H1 (cell line): ENCODE results near the gene AGAP3. TPM values are rescaled to one million over a fixed set of nuclear protein-coding genes. Genes with fewer than 3 reads are reported as not detected.

Experiments used
- CTCF ChIA-PET: fragments of 300-600 bp; sonication (Branson Sonifier 250); formaldehyde crosslinking; loops from one replicate; lab custom pipeline; 2021; ENCODE audit not compliant: partially characterized antibody; lab: Charles Lee
- POLR2A ChIA-PET: fragments of 300-600 bp; sonication (Branson Sonifier 250); formaldehyde crosslinking; loops from one replicate; lab custom pipeline; 2021; ENCODE audit warnings: inconsistent platforms; ENCODE audit not compliant: partially characterized antibody; lab: Charles Lee
- DNase-seq, 2 experiments: peaks; one replicate each; pipeline versions ENCODE4 v3.0.0 to v3.0.0-alpha.2; 2010 to 2022; ENCODE audit warnings: low spot score in 2 of 2, low read depth in 1 of 2, mixed read lengths in 1 of 2
- FAIRE-seq: peaks from 2 replicates; lab custom pipeline; 2011; peaks lifted over from hg19 to GRCh38; lab: Jason Lieb, UNC
- H2AFZ ChIP-seq: 2 replicates; pipeline ENCODE4 v1.8.1; 2012; ENCODE audit warnings: low read length, inconsistent platforms
- H2AK5ac ChIP-seq: 2 replicates; pipeline ENCODE4 v1.6.1; 2013; ENCODE audit warnings: low read depth, low read length
- H2BK120ac ChIP-seq: replicated peaks from 2 replicates; pipeline ENCODE3; 2013; ENCODE audit warnings: low read depth, low read length, inconsistent platforms
- H2BK12ac ChIP-seq: 2 replicates; pipeline ENCODE4 v1.6.1; 2013; ENCODE audit warnings: low read depth, low read length
- H2BK15ac ChIP-seq: 2 replicates; pipeline ENCODE4 v1.6.1; 2013; ENCODE audit warnings: low read length
- H2BK20ac ChIP-seq: 2 replicates; pipeline ENCODE4 v1.6.1; 2013; ENCODE audit warnings: low read length
- H2BK5ac ChIP-seq: 2 replicates; pipeline ENCODE4 v1.6.1; 2013; ENCODE audit warnings: low read depth, low read length
- H3K14ac ChIP-seq: 2 replicates; pipeline ENCODE4 v1.6.1; 2013; ENCODE audit warnings: inconsistent platforms; ENCODE audit not compliant: insufficient read length
- H3K18ac ChIP-seq: 2 replicates; pipeline ENCODE4 v1.6.1; 2013; ENCODE audit warnings: low read length; ENCODE audit errors: extremely low read depth
- H3K23ac ChIP-seq: 2 replicates; pipeline ENCODE4 v1.6.1; 2013; ENCODE audit warnings: inconsistent platforms; ENCODE audit not compliant: insufficient read length
- H3K23me2 ChIP-seq: 2 replicates; pipeline ENCODE4 v1.6.1; 2013; ENCODE audit warnings: low read depth, low read length
- H3K27ac ChIP-seq: 2 replicates; pipeline ENCODE4 v1.6.1; 2011; ENCODE audit warnings: low read depth, low read length, inconsistent platforms
- H3K27me3 ChIP-seq, 4 experiments: replicated peaks in 1 of 4; 1 replicate in 1 of 4; 2 replicates in 3 of 4; pipeline versions ENCODE4 v1.6.1 to v1.8.1; 2011 to 2013; ENCODE audit warnings: low read length in 3 of 4, mild to moderate bottlenecking in 3 of 4, inconsistent platforms in 2 of 4, mixed read lengths in 2 of 4, moderate library complexity in 1 of 4; ENCODE audit not compliant: control insufficient read depth in 3 of 4, insufficient read depth in 3 of 4; ENCODE audit errors: extremely low read depth in 1 of 4
- H3K36me3 ChIP-seq, 4 experiments: 2 replicates each; pipeline versions ENCODE4 v1.6.1 to v1.8.1; 2011 to 2013; ENCODE audit warnings: mild to moderate bottlenecking in 4 of 4, low read length in 3 of 4, moderate library complexity in 2 of 4, control low read depth in 1 of 4, inconsistent platforms in 1 of 4; ENCODE audit not compliant: insufficient read depth in 4 of 4, control insufficient read depth in 2 of 4
- H3K4ac ChIP-seq: replicated peaks from 2 replicates; pipeline ENCODE3; 2013; ENCODE audit warnings: low read length, low read depth, mixed read lengths, inconsistent platforms; ENCODE audit not compliant: insufficient read length
- H3K4me1 ChIP-seq, 4 experiments: replicated peaks in 1 of 4; 1 replicate in 1 of 4; 2 replicates in 3 of 4; pipeline versions ENCODE4 v1.6.1 to v1.8.1; 2011 to 2013; ENCODE audit warnings: low read length in 3 of 4, inconsistent platforms in 2 of 4, mixed read lengths in 1 of 4; ENCODE audit not compliant: insufficient read depth in 4 of 4, control insufficient read depth in 3 of 4
- H3K4me2 ChIP-seq, 2 experiments: 2 replicates each; pipeline versions ENCODE4 v1.6.1 to v1.8.1; 2011 to 2013; ENCODE audit warnings: low read depth in 2 of 2, low read length in 2 of 2, control low read depth in 1 of 2, inconsistent platforms in 1 of 2, mild to moderate bottlenecking in 1 of 2; ENCODE audit not compliant: insufficient read depth in 1 of 2
- H3K4me3 ChIP-seq, 4 experiments: fragments of 200-600, 300-600 bp in 1 of 4; sonication (generic), shearing (Covaris generic), sonication (Bioruptor Twin) in 1 of 4; 2 replicates each; pipeline versions ENCODE4 v1.5.1 to v1.8.1; 2011 to 2016; ENCODE audit warnings: low read length in 4 of 4, low read depth in 3 of 4, control low read depth in 2 of 4, inconsistent platforms in 2 of 4, mild to moderate bottlenecking in 2 of 4, mixed read lengths in 1 of 4, moderate library complexity in 1 of 4; ENCODE audit not compliant: insufficient read depth in 2 of 4; ENCODE audit errors: extremely low read depth in 1 of 4
- H3K56ac ChIP-seq: replicated peaks from 2 replicates; pipeline ENCODE3; 2013; ENCODE audit warnings: low read depth, mild to moderate bottlenecking, mixed read lengths, low read length, inconsistent platforms; ENCODE audit not compliant: insufficient read length
- H3K79me1 ChIP-seq: 2 replicates; pipeline ENCODE4 v1.6.1; 2013; ENCODE audit warnings: low read depth, low read length, control low read depth
- H3K79me2 ChIP-seq, 2 experiments: 2 replicates each; pipeline versions ENCODE4 v1.6.1 to v1.8.1; 2012 to 2013; ENCODE audit warnings: low read length in 2 of 2, mild to moderate bottlenecking in 2 of 2, inconsistent platforms in 1 of 2; ENCODE audit not compliant: insufficient read depth in 2 of 2, control insufficient read depth in 1 of 2
- H3K9ac ChIP-seq, 4 experiments: replicated peaks in 1 of 4; 1 replicate in 1 of 4; 2 replicates in 3 of 4; pipeline versions ENCODE4 v1.6.1 to v1.8.1; 2011 to 2013; ENCODE audit warnings: low read depth in 3 of 4, low read length in 3 of 4, control low read depth in 2 of 4, mild to moderate bottlenecking in 2 of 4, moderate library complexity in 2 of 4, inconsistent platforms in 1 of 4; ENCODE audit errors: extremely low read depth in 1 of 4
- H3K9me3 ChIP-seq, 2 experiments: 2 replicates each; pipeline versions ENCODE4 v1.6.1 to v1.8.1; 2012 to 2013; ENCODE audit warnings: mild to moderate bottlenecking in 2 of 2, moderate library complexity in 2 of 2, control low read depth in 1 of 2, inconsistent platforms in 1 of 2, low read depth in 1 of 2, low read length in 1 of 2, mixed read lengths in 1 of 2; ENCODE audit not compliant: insufficient read depth in 2 of 2
- H4K20me1 ChIP-seq, 2 experiments: replicated peaks in 1 of 2; 2 replicates each; pipeline versions ENCODE3 to v1.8.1; 2011 to 2013; ENCODE audit warnings: inconsistent platforms in 2 of 2, low read length in 2 of 2, mild to moderate bottlenecking in 1 of 2; ENCODE audit not compliant: insufficient read depth in 2 of 2, control insufficient read depth in 1 of 2
- H4K5ac ChIP-seq: 2 replicates; pipeline ENCODE4 v1.6.1; 2013; ENCODE audit warnings: low read length, low read depth, mixed read lengths, inconsistent platforms; ENCODE audit not compliant: insufficient read length
- H4K8ac ChIP-seq: 2 replicates; pipeline ENCODE4 v1.8.0; 2013; ENCODE audit warnings: mild to moderate bottlenecking, moderate library complexity, low read length, inconsistent platforms; ENCODE audit not compliant: insufficient read depth; ENCODE audit errors: extremely low read depth
- H4K91ac ChIP-seq: replicated peaks from 2 replicates; pipeline ENCODE3; 2013; ENCODE audit warnings: low read length, mixed read lengths, inconsistent platforms; ENCODE audit not compliant: insufficient read length
- CBX5 ChIP-seq: fragments of 300-800, 300-1000 bp; sonication (generic); IDR thresholded peaks from 2 replicates; pipeline ENCODE4 v1.7.1; 2016; ENCODE audit warnings: antibody characterized with exemption, low read length, low read depth
- CTCF ChIP-seq, 3 experiments: IDR thresholded peaks; 1 replicate in 2 of 3; 2 replicates in 1 of 3; pipeline versions ENCODE4 v1.5.1 to v1.6.1; 2011; ENCODE audit warnings: low read length in 3 of 3, mild to moderate bottlenecking in 3 of 3, inconsistent platforms in 2 of 3, low read depth in 1 of 3, moderate library complexity in 1 of 3; ENCODE audit not compliant: insufficient read depth in 1 of 3; ENCODE audit errors: control extremely low read depth in 1 of 3
- GTF2F1 ChIP-seq: IDR thresholded peaks from 2 replicates; pipeline ENCODE4 v1.6.1; 2012; ENCODE audit warnings: low read depth, low read length, improper control_type of control experiment, borderline replicate concordance
- KDM4A ChIP-seq: IDR thresholded peaks from one replicate; pipeline ENCODE4 v1.7.1; 2012; ENCODE audit warnings: low read depth, mild to moderate bottlenecking, moderate library complexity, low read length, inconsistent platforms; ENCODE audit not compliant: severe bottlenecking
- POU5F1 ChIP-seq: IDR thresholded peaks from 2 replicates; pipeline ENCODE4 v1.6.1; 2011; ENCODE audit warnings: low read depth, mild to moderate bottlenecking, low read length, moderate library complexity
- SIN3A ChIP-seq, 2 experiments: IDR thresholded peaks in 1 of 2; conservative IDR thresholded peaks in 1 of 2; 2 replicates each; pipeline ENCODE4 v1.6.1; 2011 to 2012; ENCODE audit warnings: low read length in 2 of 2, improper control_type of control experiment in 1 of 2, low read depth in 1 of 2, mild to moderate bottlenecking in 1 of 2
- SP1 ChIP-seq: IDR thresholded peaks from 2 replicates; pipeline ENCODE4 v1.6.1; 2011; ENCODE audit warnings: low read depth, low read length
- SP2 ChIP-seq: IDR thresholded peaks from 2 replicates; pipeline ENCODE4 v1.6.1; 2012; ENCODE audit warnings: mild to moderate bottlenecking, low read length, inconsistent platforms
- TBP ChIP-seq: IDR thresholded peaks from 2 replicates; pipeline ENCODE4 v1.6.1; 2011; ENCODE audit warnings: low read depth, low read length, improper control_type of control experiment
- TEAD4 ChIP-seq: IDR thresholded peaks from 2 replicates; pipeline ENCODE4 v1.6.1; 2012; ENCODE audit warnings: low read depth, low read length, inconsistent platforms, mixed read lengths
- YY1 ChIP-seq: IDR thresholded peaks from 2 replicates; pipeline ENCODE4 v1.6.1; 2011; ENCODE audit warnings: low read depth, mild to moderate bottlenecking, low read length
- WGBS, 2 experiments: shearing (Covaris generic) in 1 of 2; methylation state at CpG; one replicate each; pipeline versions ENCODE4 v1.1.6 to v1.1.7; 2013 to 2015; ENCODE audit warnings: low lambda C conversion rate in 2 of 2, mixed read lengths in 2 of 2, inconsistent platforms in 1 of 2, low coverage in 1 of 2, missing lambda C conversion rate in 1 of 2; ENCODE audit not compliant: insufficient replicate concordance in 2 of 2, insufficient coverage in 1 of 2, insufficient read length in 1 of 2; ENCODE audit errors: extremely low coverage in 1 of 2, missing lambda C conversion rate in 1 of 2; 5-methylcytosine and 5-hydroxymethylcytosine counted together
- polyA plus RNA-seq, 7 experiments: library from polyadenylated mRNA; depleted of rRNA in 3 of 7; stranded (reverse) in 5 of 7; unstranded in 2 of 7; fragments of >200 nt in 5 of 7; fragments of 200-250 nt in 2 of 7; gene quantifications; 1 replicate in 5 of 7; 2 replicates in 1 of 7; 4 replicates in 1 of 7; pipeline versions ENCODE4 v1.2.1 to v1.2.3, GENCODE V29; 2011 to 2013; ENCODE audit warnings: missing spikeins in 2 of 7, mixed read lengths in 2 of 7
- total RNA-seq: library from RNA; stranded (reverse); fragmentation: NEBNext Ultra II Directional; extraction: Animal tissue kit (Norgen Biotek cat#: 25700); gene quantifications from 2 replicates; pipeline ENCODE4 v1.2.1, GENCODE V29; 2021

The AGAP3 gene
- total and polyA plus RNA-seq, 2 of the 8 experiments (the other 6 are each of a cell fraction or from before 2014, with no cell fraction given), result 66.4 to 120 TPM

DNA sequence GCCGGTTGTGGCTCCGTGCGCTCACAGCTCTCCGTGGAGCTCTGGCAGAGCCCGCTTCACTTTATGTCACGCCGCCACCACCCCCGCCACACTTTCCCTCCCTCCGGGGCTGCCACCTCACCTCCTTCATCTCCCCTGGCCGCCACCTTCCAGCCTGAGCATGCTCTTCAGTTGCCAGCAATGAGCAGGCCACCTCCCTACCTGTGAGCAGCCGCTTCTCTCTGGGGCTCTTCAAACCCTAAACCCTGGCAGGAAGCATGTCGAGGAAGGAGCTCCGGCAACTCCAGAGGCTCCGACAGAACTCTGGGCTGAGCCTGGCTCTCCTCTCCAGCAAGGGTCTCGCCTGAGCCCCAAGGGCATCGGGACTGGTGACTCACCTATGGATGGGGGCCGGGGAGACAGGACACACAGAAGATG, 44.5 kb downstream of the AGAP3 start:
- H2BK20ac ChIP-seq, result no peak overlapping the region
- H3K56ac ChIP-seq, result no peak overlapping the region
- H3K14ac ChIP-seq, result no peak overlapping the region
- no peak for FAIRE-seq
- peaks cover 0 to 9% (median 5%) of the 10 kb centered on the region in 4 experiments; a peak in 6 of 7 replicates for H3K4me1 ChIP-seq
- DNase-seq, result no peak
- ChIA-PET POLR2A (interaction anchor here (1.2 kb wide), 1 partner anchor 14 kb away, joined by 3 read pairs; no protein-coding TSS in a partner anchor), CTCF (interaction anchor here (0.8 to 11.7 kb wide), 11 partner anchors 12 to 120 kb away, joined by 3 to 197 read pairs (median 4); partner anchors contain the start of gene GBX1)
- H2BK120ac ChIP-seq, result no peak overlapping the region
- H4K91ac ChIP-seq, result no peak overlapping the region
- no peak overlapping the region for H4K5ac ChIP-seq
- H3K18ac ChIP-seq, result no peak overlapping the region
- H3K4me2 ChIP-seq, result no peak overlapping the region
- no peak overlapping the region; the same call in 1 of the 2 replicates for H4K8ac ChIP-seq
- peaks cover 0 to 6% (median 1%) of the 10 kb centered on the region in 4 experiments; a peak in 2 of 7 replicates for H3K27me3 ChIP-seq
- H3K4ac ChIP-seq, result no peak overlapping the region
- H3K79me2 ChIP-seq, result no peaks in the 10 kb centered on the region
- H3K79me1 ChIP-seq, result no peaks in the 10 kb centered on the region
- H3K9ac ChIP-seq, result no peak overlapping the region
- no peak overlapping the region for H3K4me3 ChIP-seq
- H2BK5ac ChIP-seq, result no peak overlapping the region
- H4K20me1 ChIP-seq, result peaks cover 4 to 25% of the 10 kb centered on the region in 2 experiments
- no peaks in the 10 kb centered on the region; the same call in 1 of the 2 replicates for H3K23me2 ChIP-seq
- H2AK5ac ChIP-seq, result no peak overlapping the region
- H3K23ac ChIP-seq, result no peak overlapping the region
- no peak overlapping the region for H3K27ac ChIP-seq
- peaks cover 0 to 10% (median 5%) of the 10 kb centered on the region in 4 experiments; a peak in 5 of 8 replicates for H3K36me3 ChIP-seq
- no peak overlapping the region for H2BK12ac ChIP-seq
- no peaks in the 10 kb centered on the region for H3K9me3 ChIP-seq
- H2BK15ac ChIP-seq, result no peak overlapping the region
- 90% methylated on average over 13 of the region's 17 CpGs; no CpG with 5 or more reads in 1 of the 2 experiments for WGBS, 2 experiments
- no peak overlapping the region for H2AFZ ChIP-seq
- TF ChIP-seq YY1, result no peak
- no peak for TF ChIP-seq GTF2F1
- TF ChIP-seq KDM4A, result no peak
- no peak for TF ChIP-seq CTCF (IDR thresholded peaks at IDR 0.05; ENCODE audit: control extremely low read depth in 1 of 3, insufficient read depth in 1 of 3, low read depth in 1 of 3, low read length in 3 of 3)
- no peak for TF ChIP-seq CBX5
- TF ChIP-seq POU5F1, result no peak
- TF ChIP-seq TEAD4, result no peak
- TF ChIP-seq SP2, result no peak
- TF ChIP-seq SIN3A (conservative IDR thresholded peaks at IDR 0.05 in 1 of 2, IDR thresholded peaks at IDR 0.05 in 1 of 2; ENCODE audit: low read depth in 1 of 2, low read length in 2 of 2), result no peak
- TF ChIP-seq TBP, result no peak
- no peak for TF ChIP-seq SP1
